ENCODE results near the gene SLC25A13.
"Not testable (repeated sequence)": the region's sequence is repeated elsewhere in the genome, so short reads cannot be mapped to it uniquely, and the experiment has no call there.

The SLC25A13 gene

GRCh38 chr7:96198047-96198636, 123.8 kb downstream of the SLC25A13 start:
- DNase-seq = no peak

- DNase-seq = no peak
Observed at GRCh38 chr7:96196676-96197075, 125.2 kb downstream of the SLC25A13 start.

GRCh38 chr7:96189129-96189820, 132.6 kb downstream of the SLC25A13 start:
- no peak for DNase-seq

- no peak for DNase-seq
Observed at GRCh38 chr7:96188591-96188991, 133.3 kb downstream of the SLC25A13 start.

- DNase-seq = no peak
Observed at GRCh38 chr7:96188174-96188581, 133.7 kb downstream of the SLC25A13 start.

- DNase-seq = no peak
Observed at GRCh38 chr7:96187735-96188134, 134.2 kb downstream of the SLC25A13 start.

DNA sequence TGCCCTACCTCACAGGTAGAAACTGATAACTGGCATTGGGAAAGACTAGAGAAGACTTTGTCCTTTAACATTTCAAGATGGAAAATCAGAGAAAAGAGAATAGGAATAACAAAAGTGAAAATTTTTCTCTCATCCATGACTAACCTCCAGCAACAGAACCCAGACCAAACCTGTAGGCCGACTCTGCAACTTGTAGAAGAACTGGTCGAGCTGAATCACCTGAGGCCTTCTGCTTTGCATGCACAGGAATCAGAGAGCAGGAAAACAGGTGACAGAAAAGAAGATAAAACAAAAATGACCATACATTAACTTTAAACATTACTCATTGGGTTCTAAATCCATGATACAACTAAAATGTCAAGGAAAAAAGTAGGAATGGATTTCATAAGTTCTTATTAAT, 137.1 kb downstream of the SLC25A13 start:
- DNase-seq = no peak

DNA sequence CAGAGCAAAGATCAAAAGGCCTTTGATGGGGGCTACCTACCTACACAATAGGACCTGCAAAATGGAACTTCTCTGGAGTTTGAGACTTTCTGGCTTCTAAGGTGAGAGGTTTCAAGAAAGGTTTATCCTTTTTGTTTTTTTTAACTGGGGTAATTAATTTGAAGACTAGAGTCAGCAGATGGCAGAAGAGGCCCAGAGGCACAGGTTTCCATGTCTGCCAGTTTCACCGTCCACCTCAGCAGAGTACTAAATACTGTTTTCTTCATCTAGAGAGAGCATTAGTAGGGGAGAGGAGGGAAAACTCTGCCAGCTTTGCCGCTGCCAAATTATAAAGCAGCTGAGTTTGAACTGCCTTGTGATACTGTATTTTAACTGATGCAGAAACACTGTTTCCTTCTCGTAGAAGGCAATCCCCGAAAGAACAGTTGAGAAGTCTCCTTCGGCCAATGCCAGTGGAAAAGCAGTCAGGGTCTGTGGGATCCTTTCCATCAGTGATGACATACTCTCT, 138.7 kb downstream of the SLC25A13 start:
- no peak for DNase-seq

GRCh38 chr7:96182424-96183158, 139.3 kb downstream of the SLC25A13 start:
- no peak for DNase-seq

DNA sequence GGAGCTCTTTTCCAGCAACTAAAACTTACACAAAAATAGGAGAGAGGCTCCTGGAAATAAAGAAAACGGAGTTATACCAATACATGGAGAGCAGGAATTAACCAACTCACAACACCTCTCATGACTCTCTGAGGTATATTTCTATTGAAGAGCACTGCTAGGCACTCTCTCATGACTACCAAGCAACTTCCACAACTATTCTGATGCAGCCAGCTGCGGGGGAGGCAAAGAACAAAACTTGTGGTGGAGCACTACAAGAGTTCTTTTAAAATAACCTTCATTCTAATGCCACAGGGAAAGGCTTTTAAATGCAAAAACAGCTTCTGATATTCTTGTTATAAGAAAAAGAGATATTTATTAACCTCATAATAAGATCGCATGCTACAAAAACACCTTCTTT, 140.7 kb downstream of the SLC25A13 start:
- no peak for DNase-seq

- DNase-seq = no peak
Observed at GRCh38 chr7:96179837-96180236, 142.1 kb downstream of the SLC25A13 start.

- DNase-seq = no peak
Observed at GRCh38 chr7:96179341-96179740, 142.6 kb downstream of the SLC25A13 start.

DNA sequence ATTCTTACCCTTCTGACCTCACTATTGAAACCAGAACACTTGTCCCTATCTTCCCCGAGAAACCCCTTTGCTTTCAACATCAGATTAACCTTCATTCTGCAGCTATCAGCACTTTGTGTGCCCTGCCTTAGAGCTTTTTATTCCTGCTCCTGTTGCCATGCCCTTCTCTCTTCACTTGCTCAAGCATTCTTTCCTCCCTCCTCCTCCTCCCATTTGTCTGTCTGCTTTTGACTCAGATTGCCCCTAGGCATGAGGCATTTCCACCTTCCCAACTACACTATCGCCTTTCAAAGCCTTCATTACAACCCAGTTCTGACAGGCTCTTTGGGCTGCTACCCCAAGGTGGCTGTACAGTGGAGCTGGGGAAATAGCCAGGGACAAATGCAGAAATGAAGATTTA, 143.3 kb downstream of the SLC25A13 start:
- DNase-seq = no peak

GRCh38 chr7:96177353-96177752, 144.5 kb downstream of the SLC25A13 start:
- DNase-seq = no peak

- DNase-seq = no peak
Observed at GRCh38 chr7:96174812-96175211, 147.1 kb downstream of the SLC25A13 start.

GRCh38 chr7:96173781-96174180, 148.1 kb downstream of the SLC25A13 start:
- DNase-seq = no peak

GRCh38 chr7:96169439-96169838, 152.5 kb downstream of the SLC25A13 start:
- DNase-seq = no peak

DNA sequence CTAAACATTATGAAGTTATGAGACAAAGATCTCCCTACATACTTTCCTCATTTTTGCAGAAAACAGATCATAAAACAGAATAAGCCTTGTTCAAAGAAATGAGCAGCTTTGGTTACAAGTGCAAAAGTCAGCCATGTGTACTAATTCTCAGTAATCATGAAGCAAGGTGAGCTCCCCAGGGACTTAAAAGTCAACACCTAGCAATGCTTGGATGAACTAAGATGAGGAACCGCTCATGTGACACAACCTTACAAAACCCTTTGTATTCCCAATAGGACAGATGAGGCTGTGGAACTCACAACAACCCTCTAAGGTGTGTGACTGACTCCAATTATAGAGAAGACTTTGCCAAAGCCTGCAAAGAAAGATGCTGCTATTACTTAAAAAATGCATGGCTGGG, 154.5 kb downstream of the SLC25A13 start:
- DNase-seq = no peak

- no peak for DNase-seq
Observed at GRCh38 chr7:96161897-96162296, 160.0 kb downstream of the SLC25A13 start.

- no peak for DNase-seq
Observed at GRCh38 chr7:96157856-96158255, 164.0 kb downstream of the SLC25A13 start.

DNA sequence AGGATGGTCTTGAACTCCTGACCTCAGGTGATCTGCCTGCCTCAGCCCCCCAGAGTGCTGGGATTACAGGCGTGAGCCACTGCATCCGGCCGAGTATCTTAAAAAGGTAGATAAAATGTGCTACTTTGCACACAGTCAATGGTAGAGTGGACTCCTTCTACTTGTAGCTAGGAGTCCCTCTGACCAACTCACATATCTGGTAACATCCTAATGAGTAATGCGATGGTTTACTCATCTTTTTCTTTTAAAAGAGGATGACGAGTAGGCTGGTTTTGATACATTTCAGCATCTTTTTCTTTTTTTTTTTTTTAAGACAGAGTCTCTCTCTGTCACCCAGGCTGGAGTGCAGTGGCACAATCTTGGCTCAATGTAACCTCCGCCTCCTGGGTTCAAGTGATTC, 167.4 kb downstream of the SLC25A13 start:
- DNase-seq = not testable (repeated sequence)

- no peak for DNase-seq
Observed at GRCh38 chr7:96152706-96153105, 169.2 kb downstream of the SLC25A13 start.

DNA sequence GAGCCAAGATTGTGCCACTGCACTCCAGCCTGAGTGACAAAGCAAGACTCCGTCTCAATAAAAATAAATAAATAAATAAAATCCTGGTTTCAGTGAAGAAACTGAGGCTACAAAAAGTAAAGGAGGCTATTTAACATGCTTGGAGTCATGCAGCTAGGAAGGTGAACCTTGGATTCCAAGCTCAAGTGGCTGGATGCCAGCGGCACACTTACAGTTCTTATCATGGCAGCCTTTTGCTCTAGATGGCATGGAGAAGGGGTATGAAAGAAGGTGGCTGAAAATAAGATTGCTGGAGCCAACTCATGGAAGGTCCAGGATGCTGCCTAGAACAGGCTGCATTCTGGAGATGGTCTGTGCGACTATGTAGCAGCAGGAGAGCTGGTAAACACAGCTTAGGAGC, 170.0 kb downstream of the SLC25A13 start:
- no peak for DNase-seq

GRCh38 chr7:96144260-96144526, 177.7 kb downstream of the SLC25A13 start:
- DNase-seq = no peak

Data from activated CD4-positive, alpha-beta T cell treated with anti-CD3 and anti-CD28 coated beads, Interleukin-2, amount 50 U/mL, for 48 hours (primary cell).